ENCODE results near the gene PCMT1.
"Not testable (repeated sequence)": the region's sequence is repeated elsewhere in the genome, so short reads cannot be mapped to it uniquely, and the experiment has no call there.

DNA sequence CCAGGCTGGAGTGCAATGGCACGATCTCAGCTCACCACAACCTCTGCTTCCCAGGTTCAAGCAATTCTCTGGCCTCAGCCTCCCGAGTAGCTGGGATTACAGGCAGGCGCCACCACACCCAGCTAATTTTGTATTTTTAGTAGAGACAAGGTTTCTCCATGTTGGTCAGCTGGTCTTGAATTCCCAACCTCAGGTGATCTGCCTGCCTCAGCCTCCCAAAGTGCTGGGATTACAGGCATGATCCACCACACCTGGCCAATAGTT is 3.8 kb downstream of the PCMT1 start:
- TF ChIP-seq, protein P1, sequence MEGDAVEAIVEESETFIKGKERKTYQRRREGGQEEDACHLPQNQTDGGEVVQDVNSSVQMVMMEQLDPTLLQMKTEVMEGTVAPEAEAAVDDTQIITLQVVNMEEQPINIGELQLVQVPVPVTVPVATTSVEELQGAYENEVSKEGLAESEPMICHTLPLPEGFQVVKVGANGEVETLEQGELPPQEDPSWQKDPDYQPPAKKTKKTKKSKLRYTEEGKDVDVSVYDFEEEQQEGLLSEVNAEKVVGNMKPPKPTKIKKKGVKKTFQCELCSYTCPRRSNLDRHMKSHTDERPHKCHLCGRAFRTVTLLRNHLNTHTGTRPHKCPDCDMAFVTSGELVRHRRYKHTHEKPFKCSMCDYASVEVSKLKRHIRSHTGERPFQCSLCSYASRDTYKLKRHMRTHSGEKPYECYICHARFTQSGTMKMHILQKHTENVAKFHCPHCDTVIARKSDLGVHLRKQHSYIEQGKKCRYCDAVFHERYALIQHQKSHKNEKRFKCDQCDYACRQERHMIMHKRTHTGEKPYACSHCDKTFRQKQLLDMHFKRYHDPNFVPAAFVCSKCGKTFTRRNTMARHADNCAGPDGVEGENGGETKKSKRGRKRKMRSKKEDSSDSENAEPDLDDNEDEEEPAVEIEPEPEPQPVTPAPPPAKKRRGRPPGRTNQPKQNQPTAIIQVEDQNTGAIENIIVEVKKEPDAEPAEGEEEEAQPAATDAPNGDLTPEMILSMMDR (IDR thresholded peaks at IDR 0.05) = not testable (repeated sequence)
- TF ChIP-seq CHD2 (IDR thresholded peaks at IDR 0.05; ENCODE audit: low read length, partially characterized antibody); ESRRA (IDR thresholded peaks at IDR 0.05; ENCODE audit: borderline replicate concordance, low read length); SMC3 (IDR thresholded peaks at IDR 0.05); POLR2A (IDR thresholded peaks at IDR 0.05; ENCODE audit: low read length); EP300 (IDR thresholded peaks at IDR 0.05); CHD4 (IDR thresholded peaks at IDR 0.05; ENCODE audit: borderline replicate concordance); JUNB (IDR thresholded peaks at IDR 0.05); ZFP36 (IDR thresholded peaks at IDR 0.05; ENCODE audit: borderline replicate concordance, partially characterized antibody); RFX5 (IDR thresholded peaks at IDR 0.05); RAD21 (conservative IDR thresholded peaks at IDR 0.05 in 1 of 2, IDR thresholded peaks at IDR 0.05 in 1 of 2): not testable (repeated sequence)
- TF ChIP-seq, protein P2, sequence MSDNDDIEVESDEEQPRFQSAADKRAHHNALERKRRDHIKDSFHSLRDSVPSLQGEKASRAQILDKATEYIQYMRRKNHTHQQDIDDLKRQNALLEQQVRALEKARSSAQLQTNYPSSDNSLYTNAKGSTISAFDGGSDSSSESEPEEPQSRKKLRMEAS (IDR thresholded peaks at IDR 0.05) = not testable (repeated sequence)
- TF ChIP-seq, protein P3, sequence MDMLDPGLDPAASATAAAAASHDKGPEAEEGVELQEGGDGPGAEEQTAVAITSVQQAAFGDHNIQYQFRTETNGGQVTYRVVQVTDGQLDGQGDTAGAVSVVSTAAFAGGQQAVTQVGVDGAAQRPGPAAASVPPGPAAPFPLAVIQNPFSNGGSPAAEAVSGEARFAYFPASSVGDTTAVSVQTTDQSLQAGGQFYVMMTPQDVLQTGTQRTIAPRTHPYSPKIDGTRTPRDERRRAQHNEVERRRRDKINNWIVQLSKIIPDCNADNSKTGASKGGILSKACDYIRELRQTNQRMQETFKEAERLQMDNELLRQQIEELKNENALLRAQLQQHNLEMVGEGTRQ (IDR thresholded peaks at IDR 0.05) = not testable (repeated sequence)
